Measurements from ENCODE around the gene ADSS2.

The ADSS2 gene

GRCh38 chr1:244362476-244362875 is 89.2 kb downstream of the ADSS2 start:
- DNase-seq, result no peak

DNA sequence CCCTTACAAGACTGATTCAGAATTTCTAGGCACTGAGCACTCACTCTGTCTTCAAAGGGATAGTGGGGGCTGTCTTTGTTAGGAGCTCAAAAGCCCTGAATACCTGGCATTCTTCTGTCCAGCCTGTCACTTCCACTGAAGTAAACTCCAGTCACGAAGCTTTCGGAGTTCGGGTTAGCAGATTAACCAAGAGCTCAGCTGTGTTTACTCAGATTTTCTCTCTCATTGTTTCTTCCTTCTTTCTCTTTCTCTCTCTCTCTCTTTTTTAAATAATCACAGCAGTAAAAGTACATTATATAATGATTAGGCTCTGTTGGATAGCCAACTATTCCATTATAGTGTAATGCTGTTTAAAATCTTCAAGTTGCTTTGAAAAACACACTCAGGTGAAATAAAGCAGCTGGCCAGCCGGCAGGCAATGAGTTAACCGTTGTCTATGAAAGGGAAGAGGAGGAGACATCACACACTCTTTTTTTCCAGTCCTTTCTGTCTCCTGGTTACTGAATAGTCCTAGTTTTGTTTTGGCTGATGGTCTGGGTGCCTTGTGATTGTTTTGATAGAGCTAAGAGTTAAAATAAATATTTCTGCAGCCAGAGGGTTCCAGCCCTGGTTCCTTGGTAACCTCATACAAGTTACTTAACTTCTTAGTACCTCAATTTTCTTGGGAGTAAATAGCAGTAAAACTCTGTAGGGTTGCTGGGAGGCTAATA is 89.8 kb downstream of the ADSS2 start:
- no peak for DNase-seq

All from NCI-H226 (cell line).